Keratinocyte (primary cell): ENCODE results near the gene DCDC2. TPM values are rescaled to one million over a fixed set of nuclear protein-coding genes. Genes with fewer than 3 reads are reported as not detected.
"Not testable (repeated sequence)": the region's sequence is repeated elsewhere in the genome, so short reads cannot be mapped to it uniquely, and the experiment has no call there.

Source experiments
- DNase-seq: peaks from one replicate; pipeline ENCODE4 v3.0.0-alpha.2; 2011; ENCODE audit warnings: low read depth, missing footprints, low spot score
- FAIRE-seq: peaks from 2 replicates; lab custom pipeline; 2011; peaks lifted over from hg19 to GRCh38; lab: Jason Lieb, UNC
- H2AFZ ChIP-seq: 2 replicates; pipeline ENCODE4 v1.6.0; 2012; ENCODE audit warnings: low read length, control low read depth, inconsistent platforms; ENCODE audit not compliant: control insufficient read depth
- H3K27ac ChIP-seq: 2 replicates; pipeline ENCODE4 v1.5.1; 2011; ENCODE audit warnings: low read length; ENCODE audit not compliant: control insufficient read depth, insufficient read depth
- H3K27me3 ChIP-seq: 3 replicates; pipeline ENCODE4 v1.6.0; 2011; ENCODE audit warnings: low read length; ENCODE audit not compliant: control insufficient read depth, insufficient read depth; ENCODE audit errors: extremely low read depth
- H3K36me3 ChIP-seq, 2 experiments: 2 replicates in 1 of 2; 3 replicates in 1 of 2; pipeline ENCODE4 v1.5.1; 2011; ENCODE audit warnings: low read length in 2 of 2, mild to moderate bottlenecking in 1 of 2; ENCODE audit not compliant: control insufficient read depth in 2 of 2, insufficient read depth in 2 of 2; ENCODE audit errors: extremely low read depth in 1 of 2
- H3K4me1 ChIP-seq: 3 replicates; pipeline ENCODE4 v1.5.1; 2011; ENCODE audit warnings: low read length; ENCODE audit not compliant: control insufficient read depth, insufficient read depth; ENCODE audit errors: extremely low read depth
- H3K4me2 ChIP-seq: 3 replicates; pipeline ENCODE4 v1.6.0; 2011; ENCODE audit warnings: low read depth, low read length; ENCODE audit not compliant: control insufficient read depth, insufficient read depth; ENCODE audit errors: extremely low read depth
- H3K4me3 ChIP-seq, 3 experiments: fragments of 200-600 bp in 1 of 3; sonication (generic) in 1 of 3; 2 replicates in 2 of 3; 3 replicates in 1 of 3; pipeline ENCODE4 v1.5.1; 2011 to 2016; ENCODE audit warnings: low read length in 3 of 3, mild to moderate bottlenecking in 3 of 3, control low read depth in 2 of 3, inconsistent platforms in 1 of 3, low read depth in 1 of 3, mixed read lengths in 1 of 3, mixed run types in 1 of 3, moderate library complexity in 1 of 3; ENCODE audit not compliant: control insufficient read depth in 2 of 3, insufficient read depth in 2 of 3; ENCODE audit errors: extremely low read depth in 1 of 3
- H3K79me2 ChIP-seq: 2 replicates; pipeline ENCODE4 v1.6.0; 2012; ENCODE audit warnings: low read length; ENCODE audit not compliant: control insufficient read depth, insufficient read depth
- H3K9ac ChIP-seq: 3 replicates; pipeline ENCODE4 v1.6.0; 2011; ENCODE audit warnings: low read length; ENCODE audit not compliant: control insufficient read depth, insufficient read depth; ENCODE audit errors: extremely low read depth
- H3K9me1 ChIP-seq: 3 replicates; pipeline ENCODE4 v1.6.0; 2011; ENCODE audit warnings: low read length; ENCODE audit not compliant: control insufficient read depth, insufficient read depth; ENCODE audit errors: extremely low read depth
- H3K9me3 ChIP-seq: 2 replicates; pipeline ENCODE4 v1.5.1; 2012; ENCODE audit warnings: low read depth, low read length; ENCODE audit not compliant: control insufficient read depth
- H4K20me1 ChIP-seq: 3 replicates; pipeline ENCODE4 v1.6.0; 2011; ENCODE audit warnings: low read length; ENCODE audit not compliant: control insufficient read depth, insufficient read depth; ENCODE audit errors: extremely low read depth
- CTCF ChIP-seq, 3 experiments: IDR thresholded peaks in 1 of 3; conservative IDR thresholded peaks in 1 of 3; optimal IDR thresholded peaks in 1 of 3; 2 replicates in 2 of 3; 3 replicates in 1 of 3; pipeline versions ENCODE3 to v1.5.1; 2011; ENCODE audit warnings: low read length in 3 of 3, mild to moderate bottlenecking in 3 of 3, moderate library complexity in 2 of 3, control low read depth in 1 of 3, inconsistent platforms in 1 of 3; ENCODE audit not compliant: insufficient read depth in 2 of 3; ENCODE audit errors: extremely low read depth in 1 of 3
- EZH2 ChIP-seq: IDR thresholded peaks from one replicate; pipeline ENCODE4 v1.6.1; 2012; ENCODE audit warnings: inconsistent platforms, mild to moderate bottlenecking, low read length, moderate library complexity
- dilution Hi-C: fragments of 300-500 bp; cut with MboI; formaldehyde crosslinking; loops from one replicate; pipeline ENCODE4 v1.7.0; 2020; ENCODE audit warnings: low sequenced_read_pairs; ENCODE audit not compliant: extremely low pct_ligation_motif_present
- polyA plus RNA-seq, 5 experiments: library from polyadenylated mRNA; depleted of rRNA in 3 of 5; stranded (reverse) in 3 of 5; stranded (forward) in 1 of 5; unstranded in 1 of 5; fragments of >200 nt; gene quantifications; 1 replicate in 1 of 5; 2 replicates in 3 of 5; 3 replicates in 1 of 5; pipeline versions ENCODE4 v1.2.1 to v1.2.3, GENCODE V29; 2011 to 2012; ENCODE audit warnings: missing spikeins in 2 of 5, low read depth in 1 of 5, low replicate concordance in 1 of 5

Gene DCDC2
- polyA plus RNA-seq, 1 donor (not counting 4 experiments of a cell fraction or from before 2014, with no cell fraction given), result 0.10 TPM

GRCh38 chr6:24382891-24383494, 25.1 kb upstream of the DCDC2 start:
- not testable (repeated sequence) for H3K4me2 ChIP-seq, H3K27ac ChIP-seq

DNA sequence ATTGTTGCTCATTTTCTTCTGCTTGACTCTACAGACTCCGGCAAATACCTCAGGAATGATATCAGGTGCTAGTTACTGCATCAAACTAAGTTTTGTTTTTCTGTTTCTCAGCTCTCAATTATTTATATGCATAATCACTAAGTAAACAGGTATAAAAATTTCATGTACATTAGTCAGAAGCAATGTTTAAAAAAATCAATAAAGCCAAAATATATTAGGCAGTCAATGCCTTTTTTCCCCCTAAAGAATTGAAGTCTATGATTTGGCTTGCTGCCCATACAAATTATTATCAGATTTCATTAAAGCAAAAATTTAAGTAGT, 24.3 kb upstream of the DCDC2 start:
- dilution Hi-C loops, result loop anchor here (25.0 kb wide), 1 partner anchor 95 kb away; no protein-coding TSS in a partner anchor
- Histone ChIP-seq H3K9ac (no peak overlapping the region), H3K4me3 (no peak overlapping the region), H3K36me3 (no peaks in the 10 kb centered on the region), H4K20me1 (no peaks in the 10 kb centered on the region), H3K27ac (no peak overlapping the region), H3K4me1 (no peaks in the 10 kb centered on the region), H3K27me3 (no peaks in the 10 kb centered on the region), H3K9me3 (no peaks in the 10 kb centered on the region), H3K79me2 (no peaks in the 10 kb centered on the region), H2AFZ (no peak overlapping the region), H3K4me2 (no peak overlapping the region), H3K9me1 (no peaks in the 10 kb centered on the region)
- no peak for FAIRE-seq
- TF ChIP-seq EZH2, result no peak
- no peak for TF ChIP-seq CTCF (optimal IDR thresholded peaks at IDR 0.05 in 1 of 3, IDR thresholded peaks at IDR 0.05 in 1 of 3, conservative IDR thresholded peaks at IDR 0.05 in 1 of 3; ENCODE audit: extremely low read depth in 1 of 3, insufficient read depth in 2 of 3, low read length in 3 of 3)
- no peak for DNase-seq

More at GRCh38 chr6:24382891-24383494, 25.1 kb upstream of the DCDC2 start:
- not testable (repeated sequence) for H3K9me3 ChIP-seq, H4K20me1 ChIP-seq, H3K9me1 ChIP-seq, DNase-seq, H3K9ac ChIP-seq, H3K4me1 ChIP-seq, H3K4me3 ChIP-seq, H2AFZ ChIP-seq, FAIRE-seq, H3K79me2 ChIP-seq, H3K36me3 ChIP-seq, H3K27me3 ChIP-seq
- dilution Hi-C loops, result loop anchor here (25.0 kb wide), 1 partner anchor 96 kb away; no protein-coding TSS in a partner anchor
